Right renal cortex interstitium (tissue), 3 donors: ENCODE data around the gene ADCY10. TPM values are rescaled to one million over a fixed set of nuclear protein-coding genes. Genes with fewer than 3 reads are reported as not detected.
"Not testable (repeated sequence)": the region's sequence is repeated elsewhere in the genome, so short reads cannot be mapped to it uniquely, and the experiment has no call there.

Source experiments
- DNase-seq, 3 donors: peaks; one replicate each; pipeline ENCODE4 v3.0.0-alpha.2; 2013; ENCODE audit warnings: low read depth in 3 of 3, low spot score in 2 of 3
- polyA plus RNA-seq, 3 donors: library from polyadenylated mRNA; unstranded; fragments of 120-200 nt; gene quantifications; one replicate each; pipeline ENCODE4 v1.2.1, GENCODE V29; 2013; ENCODE audit not compliant: insufficient read length in 3 of 3

The ADCY10 gene
- polyA plus RNA-seq, 3 donors = 0.31 to 0.44 (median 0.35) TPM

DNA sequence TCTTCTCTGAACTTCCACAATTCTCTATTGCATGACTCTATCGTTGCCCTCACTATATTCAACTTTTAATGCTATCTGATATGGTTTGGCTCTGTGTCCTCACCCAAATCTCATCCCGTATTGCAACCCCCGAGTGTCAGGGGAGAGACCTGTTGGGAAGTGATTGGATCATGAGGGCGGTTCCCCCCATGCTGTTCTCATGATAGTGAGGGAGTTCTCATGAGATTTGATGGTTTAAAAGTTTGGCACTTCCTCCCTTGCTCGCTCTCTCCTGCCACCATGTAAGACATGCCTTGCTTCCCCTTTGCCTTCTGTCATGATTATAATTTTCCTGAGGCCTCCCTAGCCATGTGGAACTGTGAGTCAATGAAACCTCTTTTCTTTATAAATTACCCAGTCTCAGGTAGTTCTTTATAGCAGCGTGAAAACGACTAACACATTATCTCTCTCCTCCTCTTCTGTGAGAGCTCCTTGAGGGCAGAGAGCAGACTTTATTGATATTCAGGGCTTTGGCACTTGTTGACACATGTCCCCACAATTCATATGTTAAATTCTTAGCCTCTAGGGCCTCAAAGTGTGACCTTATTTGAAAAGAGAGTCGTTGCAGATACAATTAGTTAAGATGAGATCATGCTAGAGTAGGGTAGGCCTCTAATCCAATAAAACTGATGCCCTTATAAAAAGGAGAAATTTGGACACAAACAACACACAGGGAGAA lies 52.1 kb downstream of the ADCY10 start:
- no peak for DNase-seq

DNA sequence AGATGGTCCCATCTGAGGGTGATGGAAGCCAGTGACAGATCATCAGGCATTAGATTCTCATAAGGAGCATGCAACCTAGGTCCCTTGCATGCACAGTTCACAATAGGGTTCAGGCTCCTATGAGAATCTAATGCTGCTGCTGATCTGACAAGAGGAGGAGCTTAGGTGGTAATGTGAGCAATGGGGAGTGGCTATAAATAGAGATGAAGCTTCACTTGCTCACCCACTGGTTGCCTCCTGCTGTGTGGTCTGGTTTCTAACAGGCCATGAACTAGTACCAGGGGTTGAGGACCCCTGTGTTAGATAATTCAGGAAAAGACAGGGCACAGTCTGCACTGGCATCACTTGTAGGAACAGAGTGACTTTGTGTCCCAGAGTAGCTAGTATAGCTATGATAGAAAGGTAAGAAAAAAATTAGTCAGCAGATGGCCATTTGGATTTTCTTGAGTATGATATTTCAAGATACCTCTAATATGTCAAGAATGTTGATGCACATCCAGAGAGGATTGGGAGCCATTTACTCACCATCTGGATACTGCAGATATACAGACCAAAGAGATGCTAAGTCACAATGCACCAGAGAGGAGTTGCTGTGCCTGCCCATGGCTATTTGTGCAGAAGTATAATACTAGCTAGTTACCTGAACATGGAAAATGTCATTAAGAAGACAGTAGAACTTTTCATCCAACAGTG lies 53.6 kb downstream of the ADCY10 start:
- DNase-seq = no peak

DNA sequence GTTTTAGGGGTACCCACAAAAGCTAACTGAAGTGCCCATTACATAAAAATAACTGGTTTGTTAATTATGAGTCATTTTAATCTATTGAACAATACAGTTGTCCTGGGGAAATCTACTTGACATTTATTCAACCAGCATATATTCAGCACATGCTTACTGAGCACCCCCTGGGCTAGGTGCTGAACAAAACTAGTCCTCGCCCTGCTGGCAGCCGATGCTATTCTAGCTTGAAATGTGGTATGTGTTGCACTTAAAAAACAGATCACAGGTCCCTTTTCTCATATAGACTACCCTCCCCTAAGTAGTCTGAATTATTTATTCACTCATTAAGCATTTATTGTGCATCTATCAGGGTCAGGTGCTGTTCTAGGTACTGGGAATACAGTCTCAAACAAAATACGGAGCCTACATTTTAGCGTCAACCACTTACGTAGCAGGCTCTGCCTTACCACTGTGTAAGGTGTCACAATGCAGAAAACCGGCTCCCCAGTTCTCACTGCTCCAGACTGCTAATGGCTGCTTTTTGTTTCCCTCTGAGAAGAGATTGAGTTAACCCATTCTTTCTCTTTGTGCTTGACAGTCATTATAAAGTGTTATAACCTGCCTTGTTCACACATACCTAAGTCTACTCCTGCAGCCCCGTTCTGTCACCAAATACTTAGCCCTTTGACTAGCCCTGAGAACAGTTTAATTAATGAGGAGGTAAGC lies 57.1 kb downstream of the ADCY10 start:
- DNase-seq = no peak

DNA sequence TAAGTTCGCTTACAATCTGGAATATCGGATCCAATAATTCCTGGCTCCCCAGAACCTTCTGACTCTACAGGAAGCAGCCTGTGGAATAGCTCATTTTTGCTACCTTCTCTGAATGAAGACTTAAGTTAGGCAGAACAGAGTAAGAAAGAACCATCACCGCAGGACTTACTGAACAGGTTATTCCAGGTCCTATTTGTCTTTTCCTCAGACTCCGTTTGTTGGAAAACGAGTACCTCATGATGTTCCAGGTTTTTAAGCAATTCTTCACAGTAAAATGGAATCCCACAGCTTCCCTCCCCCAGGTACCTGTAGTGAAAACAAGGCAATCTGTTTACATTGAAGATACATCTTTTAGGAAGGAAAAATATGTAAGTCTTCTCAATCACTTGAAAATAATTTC lies 59.8 kb downstream of the ADCY10 start:
- no peak for DNase-seq

- no peak for DNase-seq
Measured at GRCh38 chr1:167849666-167850065, 64.3 kb downstream of the ADCY10 start.

- no peak for DNase-seq
Measured at GRCh38 chr1:167842872-167843271, 71.1 kb downstream of the ADCY10 start.

- DNase-seq = no peak
Measured at GRCh38 chr1:167841530-167841929, 72.4 kb downstream of the ADCY10 start.

- no peak for DNase-seq
Measured at GRCh38 chr1:167839009-167839408, 74.9 kb downstream of the ADCY10 start.

GRCh38 chr1:167837326-167837725 lies 76.6 kb downstream of the ADCY10 start:
- no peak for DNase-seq

DNA sequence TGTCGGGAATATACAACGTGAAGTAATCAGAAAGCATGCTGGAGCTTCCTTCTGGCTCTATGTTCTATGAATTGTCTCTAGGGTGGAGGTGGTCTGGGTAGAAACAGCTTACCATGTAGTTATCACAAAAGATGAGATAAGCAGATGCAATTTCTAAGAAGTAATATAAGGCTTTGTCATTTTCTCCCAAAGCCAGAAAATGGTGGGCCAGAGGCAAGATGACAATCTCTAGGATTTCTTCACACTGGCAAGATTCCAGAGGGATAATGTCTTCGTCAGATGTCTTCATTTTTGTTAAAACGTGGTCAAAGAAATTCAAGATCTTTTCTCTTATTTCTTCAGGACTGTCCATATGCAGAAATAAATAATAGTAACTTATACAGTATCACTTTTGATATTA lies 77.7 kb downstream of the ADCY10 start:
- no peak for DNase-seq

GRCh38 chr1:167833904-167834303 lies 80.0 kb downstream of the ADCY10 start:
- no peak for DNase-seq

DNA sequence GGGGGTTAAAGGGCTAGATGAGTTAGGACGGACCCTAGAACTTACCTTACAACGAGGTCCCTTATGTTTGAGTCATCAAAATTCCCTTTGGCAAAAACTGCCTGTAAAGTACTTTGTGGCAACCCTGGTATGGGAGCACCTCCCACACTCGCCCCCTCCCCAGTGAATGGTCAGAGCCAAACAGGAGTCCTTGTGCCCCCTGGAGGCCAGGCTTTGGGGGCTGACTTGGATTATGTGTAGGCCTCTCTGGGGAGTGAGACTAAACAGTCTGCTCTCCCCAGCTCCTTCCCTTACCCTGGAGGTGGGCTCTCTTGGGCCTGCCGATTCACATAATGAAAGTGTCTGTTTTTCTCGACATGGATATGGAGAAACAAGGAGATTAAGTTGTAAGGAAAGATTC lies 81.2 kb downstream of the ADCY10 start:
- no peak for DNase-seq

GRCh38 chr1:167830668-167831067 lies 83.3 kb downstream of the ADCY10 start:
- not testable (repeated sequence) for DNase-seq

DNA sequence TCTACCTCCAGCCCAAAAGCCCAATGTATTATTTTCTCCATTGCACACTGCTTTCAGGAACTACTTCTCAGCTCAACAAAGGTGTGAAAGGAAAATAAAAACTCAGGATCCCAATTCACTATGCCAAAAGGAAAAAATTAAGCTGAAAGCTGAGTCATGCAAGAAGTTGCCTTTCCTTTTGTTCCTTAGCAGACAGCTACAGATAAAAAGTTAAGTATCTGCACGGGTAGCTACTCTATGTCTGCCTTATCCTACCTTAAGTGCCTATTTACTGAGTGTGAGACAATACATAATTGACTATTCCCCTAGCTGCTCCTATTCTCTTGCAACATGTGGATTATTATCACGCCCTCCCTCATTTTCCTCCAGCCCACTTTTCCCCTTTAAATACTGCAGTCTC lies 84.1 kb downstream of the ADCY10 start:
- no peak for DNase-seq

DNA sequence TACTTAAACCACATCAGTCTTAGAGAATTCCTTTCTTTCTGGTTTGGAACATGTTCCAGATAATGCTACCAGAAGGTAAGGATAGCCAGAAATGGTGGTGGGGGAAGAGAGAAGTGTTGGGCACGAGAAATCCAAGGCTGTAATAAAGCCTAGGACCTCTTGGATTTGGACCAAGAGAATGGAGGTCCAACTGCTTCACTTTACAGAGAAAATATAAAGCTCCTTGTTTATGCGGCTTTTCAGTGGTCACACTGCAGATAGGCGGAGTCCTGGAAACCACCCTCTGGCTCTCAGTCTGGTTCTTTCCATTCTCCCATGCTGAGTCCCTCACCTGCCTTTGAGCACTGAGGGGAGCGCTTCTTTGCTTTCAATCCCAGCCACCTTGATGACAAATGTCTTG lies 87.8 kb downstream of the ADCY10 start:
- DNase-seq = no peak

- DNase-seq = no peak
Measured at GRCh38 chr1:167825419-167826079, 88.4 kb downstream of the ADCY10 start.

DNA sequence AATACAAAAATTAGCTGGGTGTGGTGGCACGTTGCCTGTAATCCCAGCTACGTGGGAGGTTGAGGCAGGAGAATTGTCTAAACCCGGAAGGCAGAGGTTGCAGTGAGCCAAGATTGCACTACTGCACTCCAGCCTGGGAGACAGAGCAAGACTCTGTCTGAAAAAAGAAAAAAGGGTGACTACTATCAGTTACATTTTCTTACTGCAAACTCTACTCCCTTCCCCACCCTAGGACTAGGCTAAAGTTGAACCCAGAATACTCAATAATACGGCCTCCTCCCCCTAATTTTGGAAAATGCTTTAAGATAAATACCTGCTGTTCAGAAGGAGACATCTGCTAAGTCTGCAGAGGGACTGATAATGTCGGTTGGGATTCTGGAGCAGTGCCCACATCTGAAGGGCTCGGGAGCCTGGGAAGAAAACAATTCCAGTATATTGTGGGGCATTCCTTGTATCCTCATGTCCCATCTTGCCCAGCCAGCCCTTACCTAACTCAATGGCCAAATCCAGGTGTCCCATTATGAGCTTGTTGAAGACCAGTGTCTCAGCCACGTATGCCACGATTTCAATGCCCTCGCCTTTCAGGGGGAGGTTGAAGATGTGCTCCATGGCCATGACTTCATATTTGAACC lies 89.7 kb downstream of the ADCY10 start:
- DNase-seq = no peak

DNA sequence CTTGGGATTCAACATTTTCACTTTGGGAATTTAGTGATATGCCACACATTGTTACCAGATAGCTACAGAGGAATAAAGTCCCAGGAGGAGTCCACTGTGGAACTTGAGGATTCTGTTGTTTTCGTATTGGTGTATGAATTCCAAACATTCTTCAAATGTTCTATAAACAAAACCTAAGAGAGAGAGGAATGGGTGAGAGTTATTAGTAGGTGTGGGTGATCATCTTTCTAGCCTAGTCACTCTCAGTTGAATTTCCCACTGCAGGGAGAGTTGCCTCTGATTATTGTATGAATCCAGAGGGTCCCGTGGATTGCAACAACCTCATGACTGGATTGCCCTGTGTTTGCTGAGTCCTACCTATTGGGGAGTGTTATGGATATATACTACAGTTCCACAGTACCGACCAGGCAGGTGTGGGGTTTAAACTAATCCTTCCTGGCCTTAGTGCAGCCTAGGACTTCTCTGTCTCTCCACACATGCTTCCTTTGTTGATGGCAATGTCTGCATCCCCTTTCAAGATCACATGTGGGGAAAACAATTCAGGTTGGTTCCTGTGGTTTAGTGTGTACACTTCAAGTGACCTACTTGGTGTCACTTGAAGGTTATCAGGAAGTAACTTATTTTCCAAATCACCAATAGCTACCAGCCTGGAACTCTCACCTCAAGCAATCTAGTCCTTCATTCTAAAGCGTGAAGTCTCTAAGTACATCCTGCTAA lies 91.8 kb downstream of the ADCY10 start:
- DNase-seq = no peak

DNA sequence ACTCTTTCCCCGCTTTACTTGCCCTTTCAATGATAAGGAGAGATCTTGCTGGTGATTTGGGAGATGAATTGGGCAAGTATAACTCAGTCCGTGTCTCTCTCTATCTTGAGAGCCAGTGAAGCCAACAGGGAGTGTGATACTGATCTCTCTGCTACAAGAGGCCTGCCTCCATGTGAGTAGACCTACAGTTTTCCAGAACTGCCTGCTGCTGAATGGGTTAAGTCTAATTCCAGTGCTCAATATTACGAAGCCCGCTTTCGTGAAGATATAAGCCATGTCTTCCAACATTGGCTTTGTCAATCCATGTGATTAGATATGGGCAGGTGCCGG lies 92.6 kb downstream of the ADCY10 start:
- no peak for DNase-seq

DNA sequence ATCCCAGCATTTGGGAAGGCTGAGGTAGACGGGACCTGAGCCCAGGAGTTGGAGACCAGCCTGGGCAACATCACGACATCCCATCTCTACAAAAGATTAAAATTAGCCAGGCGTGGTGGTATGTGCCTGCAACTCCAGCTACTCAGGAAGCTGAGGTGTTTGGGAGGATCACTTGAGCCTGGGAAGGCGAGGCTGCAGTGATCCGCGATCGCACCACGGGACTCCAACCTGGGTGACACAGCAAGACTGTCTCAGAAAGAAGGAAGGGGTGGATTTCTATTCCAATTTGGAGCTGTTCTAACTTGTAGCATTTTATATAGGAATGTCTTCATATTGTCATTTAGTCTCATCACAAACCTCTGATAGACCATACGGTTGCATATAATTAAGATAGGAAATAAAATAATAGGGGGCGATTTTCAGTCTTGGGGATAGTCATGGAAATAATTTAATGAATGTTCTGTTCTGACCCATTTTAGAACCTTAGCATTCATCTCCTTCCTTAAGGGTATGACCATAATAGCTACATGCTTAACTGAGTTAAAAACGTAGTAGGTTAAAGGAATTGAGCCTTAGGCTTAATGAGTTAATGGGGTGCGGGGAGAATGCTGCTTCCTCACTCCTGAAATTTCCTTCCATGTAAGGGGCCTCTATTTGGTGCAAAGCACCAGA lies 93.1 kb downstream of the ADCY10 start:
- DNase-seq = no peak
